ENCODE data around the gene KCNH5. TPM values are rescaled to one million over a fixed set of nuclear protein-coding genes. Genes with fewer than 3 reads are reported as not detected.

Gene KCNH5
- total RNA-seq, 1 donor from 2014 or later = 3.1 TPM

GRCh38 chr14:62697461-62697860, 347.8 kb downstream of the KCNH5 start:
- no peak for TF ChIP-seq CTCF (IDR thresholded peaks at IDR 0.05; ENCODE audit: unreplicated experiment)

GRCh38 chr14:62696929-62697328, 348.3 kb downstream of the KCNH5 start:
- Mint-ChIP-seq H3K4me3 (ENCODE audit: low read depth) (no peak overlapping the region), H3K36me3 (ENCODE audit: insufficient read depth) (no peaks in the 10 kb centered on the region), H3K27ac (peak overlapping the region; percentile 79)

More at GRCh38 chr14:62697461-62697860, 347.8 kb downstream of the KCNH5 start:
- Mint-ChIP-seq H3K27ac (no peak overlapping the region), H3K9me3 (ENCODE audit: low read depth) (peaks cover 4% of the 10 kb centered on the region), H3K36me3 (ENCODE audit: insufficient read depth) (no peaks in the 10 kb centered on the region), H3K27me3 (no peaks in the 10 kb centered on the region), H3K4me3 (ENCODE audit: low read depth) (no peak overlapping the region), H3K4me1 (ENCODE audit: low read depth) (peaks cover 34% of the 10 kb centered on the region)
- DNase-seq (ENCODE audit: low spot score, unreplicated experiment) = no peak

GRCh38 chr14:62696331-62696924, 348.8 kb downstream of the KCNH5 start:
- Mint-ChIP-seq H3K27ac (peak overlapping the region; percentile 79), H3K36me3 (ENCODE audit: insufficient read depth) (no peaks in the 10 kb centered on the region), H3K4me1 (ENCODE audit: low read depth) (peaks cover 40% of the 10 kb centered on the region), H3K9me3 (ENCODE audit: low read depth) (peaks cover 4% of the 10 kb centered on the region), H3K27me3 (no peaks in the 10 kb centered on the region), H3K4me3 (ENCODE audit: low read depth) (no peak overlapping the region)
- TF ChIP-seq CTCF (IDR thresholded peaks at IDR 0.05; ENCODE audit: unreplicated experiment) = no peak
- no peak for DNase-seq (ENCODE audit: low spot score, unreplicated experiment)

More at GRCh38 chr14:62696929-62697328, 348.3 kb downstream of the KCNH5 start:
- no peak for TF ChIP-seq CTCF (IDR thresholded peaks at IDR 0.05; ENCODE audit: unreplicated experiment)
- Mint-ChIP-seq H3K9me3 (ENCODE audit: low read depth) (peaks cover 4% of the 10 kb centered on the region), H3K27me3 (no peaks in the 10 kb centered on the region), H3K4me1 (ENCODE audit: low read depth) (peaks cover 38% of the 10 kb centered on the region)
- DNase-seq (ENCODE audit: low spot score, unreplicated experiment) = no peak

- Mint-ChIP-seq H3K4me3 (ENCODE audit: low read depth) (no peak overlapping the region), H3K9me3 (ENCODE audit: low read depth) (peaks cover 8% of the 10 kb centered on the region), H3K4me1 (ENCODE audit: low read depth) (peaks cover 53% of the 10 kb centered on the region), H3K27ac (no peak overlapping the region), H3K36me3 (ENCODE audit: insufficient read depth) (peaks cover 3% of the 10 kb centered on the region), H3K27me3 (no peaks in the 10 kb centered on the region)
- no peak for TF ChIP-seq CTCF (IDR thresholded peaks at IDR 0.05; ENCODE audit: unreplicated experiment)
- no peak for DNase-seq (ENCODE audit: low spot score, unreplicated experiment)
These were observed 351.2 kb downstream of the KCNH5 start for GRCh38 chr14:62694075-62694474.

- peaks cover 21% of the 10 kb centered on the region for H3K9me3 Mint-ChIP-seq (ENCODE audit: low read depth)
- peak overlapping the region; percentile 18 for H3K4me3 Mint-ChIP-seq (ENCODE audit: low read depth)
- no peak for DNase-seq (ENCODE audit: low spot score, unreplicated experiment)
- no peak for TF ChIP-seq CTCF (IDR thresholded peaks at IDR 0.05; ENCODE audit: unreplicated experiment)
- peak overlapping the region; percentile 97 for H3K27ac Mint-ChIP-seq
- H3K27me3 Mint-ChIP-seq = no peaks in the 10 kb centered on the region
- peaks cover 8% of the 10 kb centered on the region for H3K36me3 Mint-ChIP-seq (ENCODE audit: insufficient read depth)
- peaks cover 53% of the 10 kb centered on the region for H3K4me1 Mint-ChIP-seq (ENCODE audit: low read depth)
These were observed 352.7 kb downstream of the KCNH5 start for GRCh38 chr14:62692490-62693106.
